ENCODE data around the gene SDK1. TPM values are rescaled to one million over a fixed set of nuclear protein-coding genes. Genes with fewer than 3 reads are reported as not detected.

SDK1 gene
- total RNA-seq, 1 donor from 2014 or later, result 10.9 TPM

DNA sequence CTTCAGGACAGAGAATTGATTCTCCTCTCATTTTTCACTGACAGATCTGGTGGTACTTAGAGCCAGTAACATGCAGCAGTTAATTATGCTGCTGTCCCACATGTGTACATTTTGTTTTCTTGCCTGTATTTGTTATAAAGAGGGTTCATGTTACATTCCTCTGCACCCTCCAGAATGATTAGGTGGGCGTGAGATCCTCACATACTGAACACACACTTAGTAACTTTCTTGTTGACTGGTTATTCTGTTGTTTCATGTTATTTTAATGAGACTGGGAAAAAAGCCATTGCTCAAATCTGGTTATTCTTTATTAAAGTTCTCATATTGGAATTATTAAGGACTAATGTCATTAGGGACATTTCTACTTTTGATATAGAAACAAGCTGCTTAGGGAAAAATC lies 409.1 kb downstream of the SDK1 start:
- H3K9me3 Mint-ChIP-seq (ENCODE audit: low read depth), result peaks cover 5% of the 10 kb centered on the region
- no peaks in the 10 kb centered on the region for H3K4me1 Mint-ChIP-seq (ENCODE audit: low read depth)
- no peak for DNase-seq (ENCODE audit: low spot score)
- no peak overlapping the region for H3K27ac Mint-ChIP-seq (ENCODE audit: unreplicated experiment)
- TF ChIP-seq, protein P1, sequence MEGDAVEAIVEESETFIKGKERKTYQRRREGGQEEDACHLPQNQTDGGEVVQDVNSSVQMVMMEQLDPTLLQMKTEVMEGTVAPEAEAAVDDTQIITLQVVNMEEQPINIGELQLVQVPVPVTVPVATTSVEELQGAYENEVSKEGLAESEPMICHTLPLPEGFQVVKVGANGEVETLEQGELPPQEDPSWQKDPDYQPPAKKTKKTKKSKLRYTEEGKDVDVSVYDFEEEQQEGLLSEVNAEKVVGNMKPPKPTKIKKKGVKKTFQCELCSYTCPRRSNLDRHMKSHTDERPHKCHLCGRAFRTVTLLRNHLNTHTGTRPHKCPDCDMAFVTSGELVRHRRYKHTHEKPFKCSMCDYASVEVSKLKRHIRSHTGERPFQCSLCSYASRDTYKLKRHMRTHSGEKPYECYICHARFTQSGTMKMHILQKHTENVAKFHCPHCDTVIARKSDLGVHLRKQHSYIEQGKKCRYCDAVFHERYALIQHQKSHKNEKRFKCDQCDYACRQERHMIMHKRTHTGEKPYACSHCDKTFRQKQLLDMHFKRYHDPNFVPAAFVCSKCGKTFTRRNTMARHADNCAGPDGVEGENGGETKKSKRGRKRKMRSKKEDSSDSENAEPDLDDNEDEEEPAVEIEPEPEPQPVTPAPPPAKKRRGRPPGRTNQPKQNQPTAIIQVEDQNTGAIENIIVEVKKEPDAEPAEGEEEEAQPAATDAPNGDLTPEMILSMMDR (IDR thresholded peaks at IDR 0.05), result no peak
- H3K4me3 Mint-ChIP-seq (ENCODE audit: unreplicated experiment), result no peak overlapping the region
- no peaks in the 10 kb centered on the region for H3K36me3 Mint-ChIP-seq (ENCODE audit: low read depth)
- H3K27me3 Mint-ChIP-seq (ENCODE audit: low read depth), result no peaks in the 10 kb centered on the region

DNA sequence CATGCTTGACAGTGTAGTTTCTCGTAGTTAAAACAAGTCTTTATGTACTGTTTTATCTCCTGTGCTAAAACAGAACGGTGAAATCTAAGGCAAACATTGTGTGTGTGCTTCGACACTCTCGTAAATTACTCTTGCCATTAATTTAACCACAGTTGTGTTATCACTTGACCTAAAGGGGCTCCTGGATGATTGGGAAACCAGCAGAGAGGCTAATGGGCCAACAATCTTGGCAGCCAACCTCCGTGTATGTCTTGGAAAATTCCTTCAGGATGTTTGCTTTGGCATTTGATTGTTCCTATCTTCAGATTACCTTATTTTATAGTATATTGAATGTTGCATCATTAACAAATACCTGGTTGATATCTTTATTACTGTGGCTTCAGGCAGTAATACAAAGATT lies 409.5 kb downstream of the SDK1 start:
- no peaks in the 10 kb centered on the region for H3K36me3 Mint-ChIP-seq (ENCODE audit: low read depth)
- H3K9me3 Mint-ChIP-seq (ENCODE audit: low read depth), result peaks cover 5% of the 10 kb centered on the region
- DNase-seq (ENCODE audit: low spot score), result no peak
- H3K4me3 Mint-ChIP-seq (ENCODE audit: unreplicated experiment), result no peak overlapping the region
- no peaks in the 10 kb centered on the region for H3K4me1 Mint-ChIP-seq (ENCODE audit: low read depth)
- TF ChIP-seq, protein P1 (IDR thresholded peaks at IDR 0.05), result no peak
- no peaks in the 10 kb centered on the region for H3K27me3 Mint-ChIP-seq (ENCODE audit: low read depth)
- no peak overlapping the region for H3K27ac Mint-ChIP-seq (ENCODE audit: unreplicated experiment)

DNA sequence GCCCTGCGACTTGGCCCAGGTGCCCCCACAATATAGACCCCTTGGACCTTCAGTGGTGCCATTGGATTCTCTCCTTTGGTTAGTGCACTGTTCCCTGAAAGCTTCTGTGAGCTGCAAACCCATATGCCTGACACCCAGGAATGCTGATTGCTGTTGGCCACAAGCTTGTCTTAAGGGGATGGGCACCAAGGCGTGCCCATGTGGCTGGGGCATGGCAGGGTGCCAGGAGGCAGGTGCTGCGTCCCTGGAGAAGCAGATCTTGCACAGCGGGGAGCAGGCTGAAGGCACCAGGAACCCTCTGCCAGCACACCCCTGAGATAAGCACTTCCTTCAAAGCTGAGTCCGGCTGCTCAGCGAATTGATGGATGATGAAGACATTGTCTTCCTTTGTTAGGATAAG lies 411.8 kb downstream of the SDK1 start:
- H3K36me3 Mint-ChIP-seq (ENCODE audit: low read depth), result no peaks in the 10 kb centered on the region
- H3K27me3 Mint-ChIP-seq (ENCODE audit: low read depth), result no peaks in the 10 kb centered on the region
- no peaks in the 10 kb centered on the region for H3K4me1 Mint-ChIP-seq (ENCODE audit: low read depth)
- DNase-seq (ENCODE audit: low spot score), result no peak
- H3K27ac Mint-ChIP-seq (ENCODE audit: unreplicated experiment), result no peak overlapping the region
- H3K4me3 Mint-ChIP-seq (ENCODE audit: unreplicated experiment), result no peak overlapping the region
- TF ChIP-seq, protein P1 (IDR thresholded peaks at IDR 0.05), result no peak
- peaks cover 5% of the 10 kb centered on the region for H3K9me3 Mint-ChIP-seq (ENCODE audit: low read depth)

DNA sequence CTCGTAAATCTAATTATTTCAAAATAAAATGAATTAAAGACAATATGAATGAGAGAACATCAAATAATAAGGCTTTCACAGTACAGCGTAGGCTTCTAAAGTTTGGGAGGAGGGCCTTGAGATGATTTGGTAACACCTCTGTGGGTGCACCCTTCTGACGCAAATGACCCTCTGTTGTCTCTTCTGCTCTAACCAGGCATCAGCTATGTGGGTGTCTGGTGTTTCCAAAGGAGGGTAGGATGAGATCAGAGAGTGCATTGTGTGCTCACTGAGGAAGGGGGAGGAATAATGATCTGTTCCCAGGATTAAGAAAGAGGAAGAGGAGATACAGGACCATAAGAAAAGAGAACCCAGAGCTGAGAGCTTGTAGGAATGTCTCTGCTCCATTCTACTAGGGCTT lies 420.4 kb downstream of the SDK1 start:
- no peak overlapping the region for H3K27ac Mint-ChIP-seq (ENCODE audit: unreplicated experiment)
- no peaks in the 10 kb centered on the region for H3K9me3 Mint-ChIP-seq (ENCODE audit: low read depth)
- H3K27me3 Mint-ChIP-seq (ENCODE audit: low read depth), result no peaks in the 10 kb centered on the region
- H3K4me1 Mint-ChIP-seq (ENCODE audit: low read depth), result no peaks in the 10 kb centered on the region
- H3K36me3 Mint-ChIP-seq (ENCODE audit: low read depth), result no peaks in the 10 kb centered on the region
- no peak for DNase-seq (ENCODE audit: low spot score)
- H3K4me3 Mint-ChIP-seq (ENCODE audit: unreplicated experiment), result no peak overlapping the region
- TF ChIP-seq, protein P1 (IDR thresholded peaks at IDR 0.05), result no peak

DNA sequence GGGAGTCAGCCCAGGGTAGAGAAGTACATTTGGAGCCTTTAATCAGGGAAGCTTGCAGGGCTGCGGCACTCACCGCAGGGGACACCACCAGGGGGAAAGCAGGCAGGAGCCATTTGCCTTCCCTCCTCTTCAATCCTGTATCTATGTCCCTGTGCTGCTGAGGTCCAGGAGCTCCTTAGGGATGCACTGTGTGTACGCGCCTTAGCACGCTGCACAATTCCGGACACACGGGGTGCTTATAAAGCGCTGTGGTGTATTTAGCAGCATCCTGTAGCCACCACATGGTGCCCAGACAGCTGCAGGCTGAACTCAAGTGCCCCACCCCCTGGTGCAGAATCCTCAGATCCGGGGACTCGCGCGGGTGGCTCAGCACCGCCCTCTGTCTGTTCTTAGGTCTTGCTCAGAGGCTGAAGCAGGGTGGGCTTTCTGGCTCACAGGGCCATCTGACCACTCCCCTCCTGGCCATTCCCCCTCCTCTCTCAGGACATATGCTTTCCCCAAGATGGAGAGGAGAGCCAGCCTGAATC lies 421.4 kb downstream of the SDK1 start:
- no peaks in the 10 kb centered on the region for H3K4me1 Mint-ChIP-seq (ENCODE audit: low read depth)
- H3K4me3 Mint-ChIP-seq (ENCODE audit: unreplicated experiment), result no peak overlapping the region
- no peak for DNase-seq (ENCODE audit: low spot score)
- H3K9me3 Mint-ChIP-seq (ENCODE audit: low read depth), result no peaks in the 10 kb centered on the region
- H3K27me3 Mint-ChIP-seq (ENCODE audit: low read depth), result no peaks in the 10 kb centered on the region
- H3K36me3 Mint-ChIP-seq (ENCODE audit: low read depth), result no peaks in the 10 kb centered on the region
- H3K27ac Mint-ChIP-seq (ENCODE audit: unreplicated experiment), result no peak overlapping the region
- TF ChIP-seq, protein P1 (IDR thresholded peaks at IDR 0.05), result peak; percentile 41

All from chondrocyte (in vitro differentiated cells).